ENCODE data around the gene SNX2. TPM values are rescaled to one million over a fixed set of nuclear protein-coding genes. Genes with fewer than 3 reads are reported as not detected.

The SNX2 gene
- total and polyA plus RNA-seq, 2 donors (not counting 1 experiment from before 2014, with no cell fraction given): 107 to 266 TPM

DNA sequence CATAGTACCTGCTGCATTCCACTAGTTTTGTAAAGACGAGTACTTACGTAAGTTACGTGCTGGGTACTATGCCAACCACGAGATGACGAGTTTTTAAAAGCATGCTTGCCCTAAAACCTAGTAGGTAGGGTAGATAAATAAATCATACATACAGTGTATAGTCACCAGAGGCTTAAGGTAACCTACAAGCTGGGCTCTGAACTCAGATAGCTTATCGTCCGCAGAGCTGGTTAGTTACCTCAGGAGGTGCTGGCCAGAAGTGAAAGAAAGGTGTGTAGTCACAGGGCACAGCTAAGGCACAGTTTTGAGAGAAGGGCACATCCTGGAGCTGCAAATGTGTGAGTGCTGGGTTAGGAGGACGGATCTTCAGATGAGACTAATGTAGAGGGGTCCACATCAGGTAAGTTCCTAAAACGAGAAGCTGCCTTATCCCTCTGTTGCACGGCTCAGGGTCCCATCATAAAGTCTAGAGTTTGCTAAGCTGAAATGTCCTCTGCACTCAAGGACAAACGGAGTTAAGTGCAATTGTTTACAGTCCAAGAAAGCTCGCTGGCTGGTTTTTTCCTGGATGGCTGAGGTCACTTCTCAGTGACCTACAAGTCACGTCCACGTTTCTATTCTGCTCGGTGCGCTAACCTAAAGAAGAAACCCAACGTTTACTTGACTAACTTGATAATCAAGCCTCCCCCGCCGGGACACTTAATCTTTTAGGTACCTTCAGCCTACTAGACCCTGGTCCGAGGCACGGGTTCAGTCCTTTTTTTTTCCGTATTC, 69.4 kb downstream of the SNX2 start:
- H4K20me1 ChIP-seq (ENCODE audit: control insufficient read depth, insufficient read depth, low read length, poor library complexity, severe bottlenecking): no peaks in the 10 kb centered on the region
- Mint-ChIP-seq H3K27me3 (no peaks in the 10 kb centered on the region), H3K4me1 (peaks cover 41% of the 10 kb centered on the region), H3K9me3 (ENCODE audit: insufficient read depth) (peaks cover 3% of the 10 kb centered on the region), H3K4me3 (peak overlapping the region; percentile 94), H3K27ac (peak overlapping the region; percentile 83)
- H3K4me2 ChIP-seq (replicated peaks; ENCODE audit: low read depth, low read length, poor library complexity, severe bottlenecking): peak overlapping the region; percentile 82
- POLR2A ChIA-PET: interaction anchor here (1.0 kb wide), 1 partner anchor 142 kb away, joined by 3 read pairs; no protein-coding TSS in a partner anchor
- no peaks in the 10 kb centered on the region for H3K36me3 ChIP-seq (replicated peaks in 1 of 2; ENCODE audit: control extremely low read depth in 1 of 2, control insufficient read depth in 1 of 2, extremely low read depth in 1 of 2, insufficient read depth in 2 of 2, low read length in 1 of 2)
- no peak for ATAC-seq (ENCODE audit: low read depth)
- intact Hi-C loops (cut with micrococcal nuclease): loop anchor here (2.0 kb wide), 1 partner anchor 70 kb away; the partner anchor contains the start of gene SNX2
- H3K9ac ChIP-seq (ENCODE audit: low read length): peak overlapping the region; percentile 71
- 21% methylated on average over 17 of the region's 22 CpGs for WGBS (ENCODE audit: insufficient coverage)
- CTCF ChIA-PET: interaction anchor here (1.8 kb wide), 1 partner anchor 141 kb away, joined by 7 read pairs; no protein-coding TSS in a partner anchor
- H3K9me3 ChIP-seq (ENCODE audit: control extremely low read depth in 1 of 3, control insufficient read depth in 2 of 3, insufficient read depth in 1 of 3, low read length in 2 of 3): no peaks in the 10 kb centered on the region
- peak overlapping the region in 1 of 2 donors; percentile 52 for H3K27ac ChIP-seq (ENCODE audit: low read length in 2 of 2)
- peak overlapping the region; percentile 53 to 94 (median 81) for H3K4me3 ChIP-seq (ENCODE audit: control extremely low read depth in 1 of 5, extremely low read depth in 1 of 5, insufficient read depth in 1 of 5, low read depth in 2 of 5, low read length in 4 of 5)
- DNase-seq: peak; percentile 38
- H3K27me3 ChIP-seq (replicated peaks in 1 of 4; ENCODE audit: control extremely low read depth in 1 of 4, control insufficient read depth in 3 of 4, insufficient read depth in 4 of 4, low read length in 3 of 4): no peaks in the 10 kb centered on the region
- H3K79me2 ChIP-seq (ENCODE audit: control insufficient read depth, insufficient read depth, low read length): no peaks in the 10 kb centered on the region
- H2AFZ ChIP-seq (ENCODE audit: insufficient read depth, low read depth, low read length, poor library complexity, severe bottlenecking): peak overlapping the region; percentile 83
- peaks cover 18 to 21% of the 10 kb centered on the region in 2 donors for H3K4me1 ChIP-seq (ENCODE audit: control insufficient read depth in 2 of 2, insufficient read depth in 2 of 2, low read length in 2 of 2)
- TF ChIP-seq, protein P1, sequence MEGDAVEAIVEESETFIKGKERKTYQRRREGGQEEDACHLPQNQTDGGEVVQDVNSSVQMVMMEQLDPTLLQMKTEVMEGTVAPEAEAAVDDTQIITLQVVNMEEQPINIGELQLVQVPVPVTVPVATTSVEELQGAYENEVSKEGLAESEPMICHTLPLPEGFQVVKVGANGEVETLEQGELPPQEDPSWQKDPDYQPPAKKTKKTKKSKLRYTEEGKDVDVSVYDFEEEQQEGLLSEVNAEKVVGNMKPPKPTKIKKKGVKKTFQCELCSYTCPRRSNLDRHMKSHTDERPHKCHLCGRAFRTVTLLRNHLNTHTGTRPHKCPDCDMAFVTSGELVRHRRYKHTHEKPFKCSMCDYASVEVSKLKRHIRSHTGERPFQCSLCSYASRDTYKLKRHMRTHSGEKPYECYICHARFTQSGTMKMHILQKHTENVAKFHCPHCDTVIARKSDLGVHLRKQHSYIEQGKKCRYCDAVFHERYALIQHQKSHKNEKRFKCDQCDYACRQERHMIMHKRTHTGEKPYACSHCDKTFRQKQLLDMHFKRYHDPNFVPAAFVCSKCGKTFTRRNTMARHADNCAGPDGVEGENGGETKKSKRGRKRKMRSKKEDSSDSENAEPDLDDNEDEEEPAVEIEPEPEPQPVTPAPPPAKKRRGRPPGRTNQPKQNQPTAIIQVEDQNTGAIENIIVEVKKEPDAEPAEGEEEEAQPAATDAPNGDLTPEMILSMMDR (IDR thresholded peaks at IDR 0.05): no peak
- no peak for TF ChIP-seq EZH2 (IDR thresholded peaks at IDR 0.05; ENCODE audit: borderline replicate concordance, insufficient read depth, low read depth, low read length, poor library complexity, severe bottlenecking)

DNA sequence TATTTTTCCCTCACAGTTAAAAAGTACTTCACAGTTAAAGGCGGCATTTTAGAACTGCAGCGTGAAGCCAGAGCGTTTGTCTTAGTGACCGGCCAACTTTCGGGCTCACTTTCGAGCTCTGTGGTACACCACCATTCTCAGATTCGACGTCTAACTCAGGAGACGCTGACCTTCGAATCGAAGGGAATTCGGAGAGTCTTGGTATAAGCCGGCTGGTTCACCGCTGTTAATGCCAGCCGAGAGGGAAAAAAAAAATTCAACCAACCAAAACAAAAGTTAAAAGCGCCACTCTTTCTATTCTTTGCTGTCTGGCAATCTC, 70.0 kb downstream of the SNX2 start:
- Mint-ChIP-seq H3K27me3 (no peaks in the 10 kb centered on the region), H3K4me3 (peak overlapping the region; percentile 94), H3K27ac (peak overlapping the region; percentile 83), H3K9me3 (ENCODE audit: insufficient read depth) (peaks cover 3% of the 10 kb centered on the region), H3K4me1 (peaks cover 44% of the 10 kb centered on the region)
- TF ChIP-seq, protein P1 (IDR thresholded peaks at IDR 0.05): no peak
- TF ChIP-seq EZH2 (IDR thresholded peaks at IDR 0.05; ENCODE audit: borderline replicate concordance, insufficient read depth, low read depth, low read length, poor library complexity, severe bottlenecking): no peak
- CTCF ChIA-PET: interaction anchor here (1.8 kb wide), 1 partner anchor 141 kb away, joined by 7 read pairs; no protein-coding TSS in a partner anchor
- Histone ChIP-seq H3K27me3 (replicated peaks in 1 of 4; ENCODE audit: control extremely low read depth in 1 of 4, control insufficient read depth in 3 of 4, insufficient read depth in 4 of 4, low read length in 3 of 4) (no peaks in the 10 kb centered on the region), H3K79me2 (ENCODE audit: control insufficient read depth, insufficient read depth, low read length) (no peaks in the 10 kb centered on the region), H3K4me3 (ENCODE audit: control extremely low read depth in 1 of 5, extremely low read depth in 1 of 5, insufficient read depth in 1 of 5, low read depth in 2 of 5, low read length in 4 of 5) (peak overlapping the region; percentile 53 to 94 (median 81)), H3K9ac (ENCODE audit: low read length) (peak overlapping the region; percentile 71), H3K36me3 (replicated peaks in 1 of 2; ENCODE audit: control extremely low read depth in 1 of 2, control insufficient read depth in 1 of 2, extremely low read depth in 1 of 2, insufficient read depth in 2 of 2, low read length in 1 of 2) (no peaks in the 10 kb centered on the region), H3K4me2 (replicated peaks; ENCODE audit: low read depth, low read length, poor library complexity, severe bottlenecking) (peak overlapping the region; percentile 82), H4K20me1 (ENCODE audit: control insufficient read depth, insufficient read depth, low read length, poor library complexity, severe bottlenecking) (no peaks in the 10 kb centered on the region), H3K9me3 (ENCODE audit: control extremely low read depth in 1 of 3, control insufficient read depth in 2 of 3, insufficient read depth in 1 of 3, low read length in 2 of 3) (no peaks in the 10 kb centered on the region), H2AFZ (ENCODE audit: insufficient read depth, low read depth, low read length, poor library complexity, severe bottlenecking) (peak overlapping the region; percentile 83), H3K27ac (ENCODE audit: low read length in 2 of 2) (peak overlapping the region in 1 of 2 donors; percentile 52), H3K4me1 (ENCODE audit: control insufficient read depth in 2 of 2, insufficient read depth in 2 of 2, low read length in 2 of 2) (peaks cover 22 to 23% of the 10 kb centered on the region in 2 donors)
- POLR2A ChIA-PET: interaction anchor here (1.0 kb wide), 1 partner anchor 142 kb away, joined by 3 read pairs; no protein-coding TSS in a partner anchor
- ATAC-seq (ENCODE audit: low read depth) (peak; percentile 3), DNase-seq (no peak)
- intact Hi-C loops (cut with micrococcal nuclease): loop anchor here (2.0 to 5.0 kb wide), 2 partner anchors 70 to 143 kb away; partner anchors contain the start of gene SNX2
- under 1% methylated on average over 16 of the region's 16 CpGs for WGBS (ENCODE audit: insufficient coverage)

Measured in B cell (primary cell).